ENCODE data around the gene LATS1.
"Not testable (repeated sequence)": the region's sequence is repeated elsewhere in the genome, so short reads cannot be mapped to it uniquely, and the experiment has no call there.

Gene LATS1

DNA sequence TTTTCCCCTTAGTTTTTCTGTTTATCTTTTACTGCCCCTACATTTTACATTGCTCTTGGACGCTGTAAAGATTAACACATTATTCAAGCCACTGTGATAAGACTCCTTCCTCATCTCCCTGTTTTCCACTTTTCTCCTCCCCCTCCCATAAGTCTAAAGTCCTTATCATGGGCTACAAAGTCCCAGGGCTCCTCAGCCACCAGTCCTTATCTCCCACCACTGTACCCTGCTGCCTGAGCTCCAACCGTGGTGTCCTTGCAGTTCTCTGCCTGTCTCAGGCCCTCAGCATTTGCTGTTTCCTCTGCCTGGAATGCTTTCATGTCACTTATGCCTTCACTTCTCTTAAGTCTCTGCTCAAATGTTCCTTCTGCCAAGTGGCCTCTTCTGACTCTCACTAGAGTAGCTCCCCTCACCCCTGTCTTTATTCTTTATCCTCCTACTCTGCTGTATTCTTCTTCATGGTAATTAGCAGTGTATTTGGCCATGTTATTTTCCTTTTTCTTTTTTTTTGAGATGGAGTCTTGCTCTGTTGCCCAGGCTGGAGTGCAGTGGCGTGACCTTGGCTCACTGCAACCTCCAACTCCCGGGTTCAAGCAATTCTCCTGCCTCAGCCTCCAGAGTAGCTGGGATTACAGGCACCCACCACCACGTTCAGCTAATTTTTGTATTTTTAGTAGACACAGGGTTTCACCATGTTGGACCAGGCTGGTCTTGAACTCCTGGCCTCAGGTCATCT lies 10.8 kb upstream of the LATS1 start:
- no peak for DNase-seq (ENCODE audit: low read depth)

DNA sequence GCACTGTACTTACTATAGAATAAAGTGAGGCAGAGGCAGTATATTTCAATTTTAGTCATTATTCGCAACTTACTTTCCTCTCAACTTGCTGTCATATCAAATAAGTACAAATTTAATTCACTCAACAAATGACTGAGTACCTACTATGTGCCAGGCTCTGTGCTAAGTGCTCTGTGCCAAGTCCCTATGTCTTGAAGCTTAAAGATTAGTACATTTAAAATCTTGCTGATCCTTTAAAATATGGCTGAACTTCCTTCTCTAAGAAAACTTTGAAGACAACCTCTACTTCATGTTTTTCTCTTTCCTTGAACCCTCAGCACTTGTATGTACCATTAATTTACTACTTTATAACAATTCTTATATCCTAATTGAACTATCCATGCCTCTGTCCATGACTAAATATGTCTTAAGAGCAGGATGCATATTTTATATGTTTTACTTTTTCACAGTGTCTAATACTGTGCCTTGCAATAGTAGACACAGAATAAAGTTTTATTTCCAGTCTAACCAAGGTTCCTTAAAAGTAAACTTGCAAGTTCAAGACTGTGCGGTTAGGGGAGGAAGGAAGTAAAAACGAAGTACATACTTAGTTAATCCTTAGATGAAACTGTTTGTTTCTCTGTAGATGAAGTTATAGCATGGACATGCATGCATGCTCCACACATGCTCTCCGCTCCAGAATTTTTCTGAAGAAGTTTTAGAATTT lies 10.0 kb upstream of the LATS1 start:
- DNase-seq (ENCODE audit: low read depth), result no peak

DNA sequence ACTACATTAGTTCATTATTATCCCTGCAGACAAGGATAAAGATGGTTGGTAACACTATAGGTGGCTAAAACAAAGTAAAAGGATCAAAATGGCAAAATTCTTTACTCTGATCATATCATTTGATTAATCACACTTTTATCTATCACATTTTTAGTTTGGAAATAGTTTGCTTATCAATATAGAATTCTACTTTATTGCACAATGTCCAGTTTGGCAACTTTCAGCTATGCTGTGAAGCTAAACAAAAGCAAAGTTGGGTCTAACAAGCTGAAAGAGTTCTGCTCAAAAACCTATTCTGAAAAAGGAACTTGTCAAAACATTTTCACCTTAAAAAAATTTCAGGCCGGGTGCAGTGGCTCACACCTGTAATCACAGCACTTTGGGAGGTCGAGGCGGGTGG lies 7.9 kb upstream of the LATS1 start:
- no peak for DNase-seq (ENCODE audit: low read depth)

DNA sequence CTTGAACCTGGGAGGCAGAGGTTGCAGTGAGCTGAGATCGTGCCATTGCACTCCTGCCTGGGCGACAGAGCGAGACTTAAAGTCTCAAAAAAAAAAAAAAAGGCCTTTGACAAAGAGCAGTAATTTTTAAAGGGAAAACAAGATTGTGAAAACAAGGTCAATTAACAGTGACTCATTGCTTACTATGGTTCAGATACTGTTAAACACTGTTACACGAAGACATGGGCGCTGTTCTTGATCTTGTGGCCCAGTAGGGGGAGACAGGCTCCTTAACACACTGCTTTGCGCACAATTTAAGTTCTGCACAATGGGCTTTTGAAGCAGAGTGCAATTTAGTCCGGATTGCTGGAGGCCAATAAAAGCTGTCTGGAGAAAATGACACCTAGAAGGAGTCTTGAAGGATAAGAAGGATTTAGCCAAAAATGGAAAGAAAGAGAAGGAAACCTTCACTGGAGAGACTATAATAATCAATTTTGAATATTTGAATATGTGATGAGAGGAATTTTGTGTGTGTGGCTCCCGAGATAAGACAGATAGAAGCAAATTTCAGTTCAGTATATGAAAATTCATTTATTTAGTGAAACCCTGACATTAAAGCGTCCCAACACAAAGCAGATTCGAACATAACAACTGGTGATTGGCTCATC lies 6.0 kb upstream of the LATS1 start:
- no peak for DNase-seq (ENCODE audit: low read depth)

DNA sequence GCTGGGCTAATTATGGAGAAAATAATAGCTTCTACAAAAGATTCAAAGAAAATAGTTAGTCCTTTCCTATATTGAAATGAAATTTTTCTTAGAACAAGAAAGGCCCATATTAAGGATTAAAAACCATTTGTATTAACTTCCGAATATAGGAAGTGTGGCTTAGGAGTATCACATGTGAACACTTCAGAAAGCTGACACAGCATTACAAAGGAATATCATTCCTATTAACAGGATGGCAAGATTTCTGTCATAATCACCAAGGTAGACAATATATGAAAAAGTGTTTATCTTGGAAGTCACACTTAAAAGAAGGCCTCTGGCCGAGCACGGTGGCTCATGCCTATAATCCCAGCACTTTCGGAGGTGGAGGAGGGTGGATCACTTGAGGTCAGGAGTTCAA lies 5.4 kb upstream of the LATS1 start:
- no peak for DNase-seq (ENCODE audit: low read depth)

DNA sequence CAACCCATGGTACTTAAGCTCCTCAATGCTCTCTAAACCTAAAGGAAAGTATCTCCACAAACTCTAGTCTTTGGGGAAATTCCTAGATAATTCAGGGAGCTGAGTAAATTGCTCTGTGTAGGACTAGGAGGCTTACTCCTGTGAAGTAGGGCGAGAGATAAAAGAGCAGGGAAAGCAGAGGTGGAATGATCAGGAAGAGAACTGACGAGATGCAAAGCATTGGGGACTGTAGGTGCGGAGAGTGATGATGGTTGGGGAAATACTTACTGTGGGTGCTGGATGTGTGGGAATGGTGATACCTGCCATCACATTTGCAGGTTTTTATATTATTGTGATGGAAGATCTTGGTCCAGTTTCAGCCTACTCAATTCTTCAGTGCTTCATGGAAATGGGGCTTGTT lies 1.6 kb upstream of the LATS1 start:
- no peak for DNase-seq (ENCODE audit: low read depth)

DNA sequence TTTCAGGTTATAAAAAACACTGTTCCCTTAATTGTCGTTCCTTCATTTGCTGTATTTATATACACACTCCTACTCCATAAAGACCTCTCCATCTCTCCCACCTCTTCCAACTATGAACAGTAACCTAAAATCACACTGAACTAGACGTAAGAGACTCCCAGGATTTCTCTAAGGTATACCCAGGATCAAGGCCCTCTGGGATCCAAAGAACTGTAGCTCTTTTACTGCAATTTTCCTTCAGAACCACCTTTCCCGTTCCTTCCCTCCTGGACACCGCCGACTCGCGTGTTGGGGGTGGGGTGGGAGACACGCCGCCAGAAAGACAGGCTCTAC lies 680 bp downstream of the LATS1 start:
- no peak for DNase-seq (ENCODE audit: low read depth)

DNA sequence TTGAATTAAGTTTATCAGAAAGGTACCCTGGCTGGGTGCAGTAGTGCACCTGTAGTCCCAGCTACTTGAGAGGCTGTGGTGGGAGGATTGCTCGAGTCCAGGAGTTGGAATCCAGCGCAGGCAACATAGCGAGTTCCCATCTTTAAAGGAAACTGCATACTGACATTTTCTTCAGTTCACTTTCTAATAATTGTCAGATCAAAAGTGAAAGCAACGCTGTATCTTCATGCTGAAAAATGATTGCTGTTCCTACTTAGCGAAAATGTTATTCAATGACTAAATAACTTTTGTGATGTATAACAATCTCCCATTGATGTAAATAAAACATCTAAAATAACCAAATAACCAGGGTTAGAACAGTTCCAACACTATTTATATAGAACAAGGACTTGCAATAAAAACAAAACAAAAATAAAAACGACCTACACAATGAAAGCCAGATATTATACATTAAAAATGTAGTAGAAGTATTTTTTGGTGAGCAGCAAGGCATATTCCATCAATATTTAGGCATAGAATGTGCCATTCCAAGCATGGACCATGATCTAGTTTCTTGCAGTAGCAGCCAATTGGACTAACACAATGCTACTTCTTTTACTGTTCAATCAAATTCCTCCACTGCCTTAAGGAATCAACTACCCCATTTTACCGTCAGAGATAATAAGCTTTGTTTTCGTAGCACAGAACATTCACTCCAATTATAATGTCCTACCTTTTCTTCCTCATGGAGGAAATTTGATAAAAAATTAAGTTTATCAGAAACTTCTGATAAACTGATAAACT lies 1.5 kb downstream of the LATS1 start:
- DNase-seq (ENCODE audit: low read depth), result no peak

DNA sequence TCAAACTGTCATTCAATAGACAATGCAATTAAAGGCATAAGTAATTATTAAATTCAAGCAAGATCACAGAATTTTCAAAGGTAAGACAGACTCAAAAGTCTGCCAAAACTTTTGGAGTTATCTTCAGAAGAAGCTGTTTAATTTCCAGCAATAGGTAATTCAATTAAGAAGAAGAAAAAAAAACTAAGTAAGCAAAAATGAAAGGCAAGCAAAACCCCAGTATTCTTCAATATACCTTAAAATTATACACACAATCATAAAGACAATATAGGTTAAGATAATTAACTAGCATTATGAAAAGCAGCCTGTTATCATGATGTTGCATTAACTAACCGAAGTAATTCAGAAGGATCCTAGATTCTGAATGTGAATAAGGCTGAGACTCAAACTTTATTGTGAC lies 3.5 kb downstream of the LATS1 start:
- DNase-seq (ENCODE audit: low read depth), result no peak

DNA sequence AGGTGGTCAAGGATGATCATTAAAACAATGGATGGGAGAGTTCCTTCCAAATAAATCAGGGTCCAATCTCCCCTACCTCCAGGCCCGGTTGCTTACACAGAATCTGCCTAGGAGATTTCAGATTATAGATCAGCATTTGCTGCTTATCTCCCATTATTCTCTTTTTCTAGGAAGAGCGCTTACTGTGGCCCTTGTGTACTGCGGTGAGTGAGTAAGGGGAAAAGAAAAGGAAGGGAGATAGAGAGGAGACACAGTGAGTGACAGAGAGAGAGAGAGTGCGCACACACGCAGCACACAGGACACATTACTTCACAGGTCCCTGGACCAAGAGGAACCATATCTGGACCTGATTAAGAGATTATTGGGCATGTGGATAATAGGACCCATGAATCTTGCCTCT lies 6.2 kb downstream of the LATS1 start:
- no peak for DNase-seq (ENCODE audit: low read depth)

DNA sequence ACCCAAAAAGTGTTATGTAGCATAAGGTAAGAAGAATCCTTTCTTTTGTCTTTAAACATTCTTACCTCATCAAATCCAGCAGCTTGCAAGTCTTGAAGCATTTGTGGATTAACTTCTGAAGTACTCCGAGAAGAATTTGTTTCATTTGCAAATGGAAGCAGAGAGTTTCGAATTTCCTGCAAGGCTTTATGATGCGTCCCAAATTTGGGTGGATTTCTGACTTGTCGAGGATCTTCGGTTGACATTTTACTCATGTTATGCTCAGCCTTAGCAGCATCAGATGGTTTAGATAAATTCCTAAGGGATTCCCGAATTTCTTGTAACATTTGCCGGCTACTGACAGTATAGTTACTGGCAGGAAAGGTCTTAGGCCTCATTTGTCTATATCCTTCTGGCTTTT lies 16.2 kb downstream of the LATS1 start:
- DNase-seq (ENCODE audit: low read depth), result no peak

DNA sequence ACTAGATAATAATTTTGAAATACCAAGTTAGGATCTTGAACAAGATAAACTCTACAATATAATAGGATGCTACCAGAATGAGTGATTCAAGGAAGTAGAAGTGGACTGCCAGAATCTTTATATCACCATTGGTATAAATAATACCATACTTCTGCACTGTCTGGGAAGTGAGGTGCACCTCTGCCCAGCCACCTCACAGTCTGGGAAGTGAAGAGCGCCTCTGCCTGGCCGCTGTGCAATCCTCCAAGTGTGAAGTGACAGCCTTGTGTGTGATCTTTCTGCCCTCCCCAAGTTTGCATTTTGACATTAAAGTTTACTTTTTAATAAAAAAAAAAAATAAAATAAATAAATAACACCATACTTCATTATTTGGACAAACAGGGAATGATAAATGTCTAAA lies 18.8 kb downstream of the LATS1 start:
- DNase-seq (ENCODE audit: low read depth), result no peak

DNA sequence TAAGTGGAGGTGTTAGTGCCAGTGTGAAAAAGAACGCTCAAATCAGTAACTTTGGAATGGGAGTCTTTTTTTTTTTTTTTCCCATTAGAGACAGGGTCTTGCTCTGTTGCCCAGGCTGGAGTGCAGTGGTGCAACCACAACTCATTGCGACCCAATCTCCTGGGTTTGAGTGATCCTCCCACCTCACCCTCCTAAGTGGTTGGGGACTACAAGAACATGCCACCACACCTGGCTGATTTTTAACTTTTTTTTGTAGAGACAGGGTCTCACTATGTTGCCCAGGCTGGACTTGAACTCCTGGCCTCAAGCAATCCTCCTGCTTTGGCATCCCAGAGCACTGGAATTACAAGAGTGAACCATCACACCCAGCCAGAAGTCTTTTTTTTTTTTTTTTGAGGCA lies 19.7 kb downstream of the LATS1 start:
- DNase-seq (ENCODE audit: low read depth), result no peak

DNA sequence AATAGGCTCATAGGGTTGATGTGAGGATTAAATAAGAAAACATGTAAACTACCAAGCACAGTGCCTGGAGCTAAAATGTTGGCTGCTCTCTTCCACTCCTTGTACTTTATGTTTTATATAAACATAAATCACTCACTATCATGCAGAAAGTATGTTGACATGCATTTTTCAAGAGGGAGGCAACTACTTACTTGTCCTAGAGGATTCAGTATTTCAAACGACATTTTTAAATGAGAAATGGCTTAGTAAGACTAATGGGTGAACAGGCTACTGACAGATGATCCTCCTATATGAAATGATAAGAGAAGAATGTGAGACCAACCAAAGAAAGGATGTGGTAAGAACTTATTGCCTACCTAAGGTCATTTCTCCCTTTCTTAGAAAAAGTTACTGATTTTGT lies 21.0 kb downstream of the LATS1 start:
- no peak for DNase-seq (ENCODE audit: low read depth)

DNA sequence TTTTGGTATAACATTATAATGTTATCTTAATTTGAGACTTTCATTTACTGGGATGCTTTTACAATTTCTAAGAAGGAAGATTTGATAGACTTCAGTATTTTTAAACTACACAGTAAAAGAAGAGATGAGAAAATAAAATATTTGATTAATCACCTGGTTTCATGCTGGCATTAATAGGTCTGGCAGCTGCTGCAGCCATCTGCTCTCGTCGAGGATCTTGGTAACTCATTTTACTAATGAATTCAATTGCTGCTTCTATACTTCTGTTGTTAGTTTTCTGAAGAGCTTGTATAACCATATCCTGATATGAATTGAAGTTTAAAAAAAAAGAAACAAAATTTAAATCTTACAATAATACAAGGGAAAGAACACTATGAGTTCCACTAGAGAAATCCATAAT lies 23.0 kb downstream of the LATS1 start:
- DNase-seq (ENCODE audit: low read depth), result no peak

DNA sequence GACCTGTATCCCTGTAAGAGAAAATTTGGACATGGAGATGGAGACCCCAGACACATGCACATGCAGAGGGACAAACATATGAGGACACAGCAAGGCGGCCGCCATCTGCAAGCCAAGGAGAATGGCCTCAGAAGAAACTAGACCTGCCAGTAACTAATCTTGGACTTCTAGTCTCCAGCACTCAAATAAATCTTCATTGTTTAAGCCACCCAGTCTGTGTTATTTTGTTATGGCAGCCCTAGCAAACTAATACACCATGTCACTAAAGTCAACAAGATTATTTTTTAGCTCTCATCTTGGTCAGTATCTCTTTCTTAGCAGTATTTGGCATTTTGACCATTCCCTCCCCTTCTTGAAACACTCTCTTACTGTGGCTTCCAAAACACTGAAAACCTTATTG lies 26.7 kb downstream of the LATS1 start:
- no peak for DNase-seq (ENCODE audit: low read depth)

DNA sequence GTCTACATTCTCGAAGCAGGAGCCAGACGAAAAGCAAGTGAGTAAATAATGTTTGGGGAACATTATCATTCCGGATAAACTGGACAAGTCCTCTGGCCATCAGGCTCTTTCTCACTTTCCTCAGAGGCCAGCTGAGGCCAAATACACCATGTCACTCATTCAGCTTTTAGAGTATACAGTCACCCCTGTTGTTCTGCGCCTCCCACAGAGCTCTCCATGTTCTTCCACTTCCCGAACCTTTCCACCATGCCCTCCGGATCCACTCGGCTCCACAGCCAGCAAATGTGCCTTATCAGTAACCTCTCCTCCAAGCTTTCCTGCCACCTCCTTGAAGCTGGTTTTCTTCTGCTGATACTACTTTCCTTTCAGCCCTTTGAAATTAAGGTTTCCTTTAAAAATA lies 31.7 kb downstream of the LATS1 start:
- DNase-seq (ENCODE audit: low read depth), result no peak

DNA sequence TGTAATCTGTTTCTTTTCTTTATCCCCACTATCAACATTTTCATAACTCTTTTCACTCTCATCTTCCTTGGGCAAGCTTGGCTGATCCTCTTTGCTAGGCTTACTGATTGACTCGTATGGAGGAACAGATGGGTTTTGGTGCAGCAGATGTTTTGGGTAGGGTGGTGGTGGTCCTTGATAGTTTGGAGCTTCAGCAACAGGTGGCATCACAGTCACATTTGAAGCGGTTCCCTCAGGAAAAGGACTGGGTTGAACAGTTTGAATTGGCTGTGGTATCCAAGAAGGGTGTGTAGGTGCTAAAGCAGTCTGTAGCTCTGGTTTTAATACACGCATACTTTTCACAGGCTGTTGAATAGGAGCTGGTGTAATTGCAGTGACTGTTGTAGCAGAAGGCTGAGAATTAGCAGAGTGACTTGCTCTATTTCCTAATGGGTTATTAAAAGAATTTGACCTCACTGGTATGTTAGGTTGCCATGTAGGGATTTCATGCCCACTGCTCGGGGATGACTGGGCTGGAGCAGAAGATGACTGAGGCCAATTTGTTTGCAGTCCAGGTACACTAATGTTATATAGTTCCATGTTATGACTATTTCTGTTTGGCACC lies 34.5 kb downstream of the LATS1 start:
- DNase-seq (ENCODE audit: low read depth), result no peak

DNA sequence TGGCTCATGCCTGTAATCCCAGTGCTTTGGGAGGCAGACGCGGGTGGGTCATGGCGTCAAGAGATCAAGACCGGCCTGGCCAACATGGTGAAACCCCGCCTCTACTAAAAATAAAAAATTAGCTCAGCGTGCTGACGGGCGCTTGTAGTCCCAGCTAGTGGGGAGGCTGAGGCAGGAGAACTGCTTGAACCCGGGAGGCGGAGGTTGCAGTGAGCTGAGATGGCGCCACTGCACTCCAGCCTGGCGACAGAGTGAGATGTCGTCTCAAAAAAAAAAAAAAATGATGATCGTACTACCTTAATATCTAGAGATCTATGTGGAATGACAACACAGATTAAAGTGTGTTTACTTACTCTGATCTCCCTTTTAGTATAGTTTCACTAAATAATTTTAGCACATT lies 36.1 kb downstream of the LATS1 start:
- DNase-seq (ENCODE audit: low read depth), result not testable (repeated sequence)

DNA sequence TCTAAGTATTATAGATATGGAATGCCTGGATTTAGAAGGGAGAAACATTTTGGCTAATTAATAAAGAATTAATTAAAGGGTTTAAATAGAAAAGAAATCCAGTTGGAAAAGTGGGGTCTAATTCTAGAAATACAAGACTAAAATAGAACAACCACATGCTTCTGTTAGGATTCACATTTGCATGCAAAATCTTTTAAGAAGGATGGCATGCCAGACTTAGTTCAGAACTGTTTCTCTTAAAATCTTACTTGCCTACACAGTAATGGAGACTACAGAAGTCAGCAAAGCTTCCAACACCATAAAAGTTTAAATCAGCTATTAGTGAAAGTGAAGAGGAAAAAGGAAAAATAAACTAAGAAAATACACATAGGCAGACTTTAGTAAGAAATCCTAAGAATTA lies 36.7 kb downstream of the LATS1 start:
- no peak for DNase-seq (ENCODE audit: low read depth)

DNA sequence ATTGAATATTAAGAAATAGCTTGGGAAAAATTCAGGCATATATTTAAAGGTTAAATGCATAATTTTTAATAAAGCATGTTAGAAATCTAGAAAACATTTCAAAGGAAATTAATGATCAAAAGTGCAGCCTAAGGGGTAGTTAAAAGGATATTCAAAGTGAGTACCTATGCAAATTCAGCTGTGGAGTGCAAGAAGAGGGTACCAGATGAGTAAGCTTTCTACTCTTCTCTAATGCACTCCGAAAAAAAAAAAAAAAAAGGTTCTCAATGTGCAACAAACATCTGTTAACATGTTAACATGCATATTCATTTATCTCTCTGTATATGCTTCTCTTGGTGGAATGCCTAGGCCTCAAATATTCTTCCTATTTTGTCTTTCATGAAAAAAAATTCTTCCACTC lies 37.4 kb downstream of the LATS1 start:
- DNase-seq (ENCODE audit: low read depth), result no peak

DNA sequence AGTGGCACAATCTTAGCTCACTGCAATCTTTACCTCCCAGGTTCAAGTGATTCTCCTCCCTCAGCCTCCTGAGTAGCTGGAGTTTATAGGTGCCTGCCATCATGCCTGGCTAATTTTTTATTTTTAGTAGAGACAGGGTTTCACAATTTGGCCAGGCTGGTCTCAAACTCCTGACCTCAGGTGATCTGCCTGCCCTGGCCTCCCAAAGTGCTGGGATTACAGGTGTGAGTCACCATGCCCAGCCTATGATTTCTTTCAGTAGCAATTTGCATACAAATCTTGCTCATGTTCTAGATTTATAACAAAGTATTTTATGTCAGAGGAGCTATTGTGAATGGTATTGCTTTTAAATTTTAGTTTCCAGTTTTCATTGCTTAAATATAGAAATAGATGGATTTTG lies 45.6 kb downstream of the LATS1 start:
- not testable (repeated sequence) for DNase-seq (ENCODE audit: low read depth)

Measured in stimulated activated CD8-positive, alpha-beta memory T cell treated with anti-CD3 and anti-CD28 coated beads, Interleukin-15, amount 100 ng/mL, for 24 hours (primary cell).